GM19463 (cell line): ENCODE measurements around the gene NUP214.
A peak's percentile ranks its signal among the peaks of the same experiment; 100 is the strongest.
"Not testable (repeated sequence)": the region's sequence is repeated elsewhere in the genome, so short reads cannot be mapped to it uniquely, and the experiment has no call there.

ENCODE experiments used
- ATAC-seq: cut with Tn5 transposase; IDR thresholded peaks from one replicate; pipeline ENCODE4 v1.9.1; 2021; ENCODE audit warnings: mild to moderate bottlenecking, moderate library complexity; ENCODE audit not compliant: unreplicated experiment

NUP214 gene

DNA sequence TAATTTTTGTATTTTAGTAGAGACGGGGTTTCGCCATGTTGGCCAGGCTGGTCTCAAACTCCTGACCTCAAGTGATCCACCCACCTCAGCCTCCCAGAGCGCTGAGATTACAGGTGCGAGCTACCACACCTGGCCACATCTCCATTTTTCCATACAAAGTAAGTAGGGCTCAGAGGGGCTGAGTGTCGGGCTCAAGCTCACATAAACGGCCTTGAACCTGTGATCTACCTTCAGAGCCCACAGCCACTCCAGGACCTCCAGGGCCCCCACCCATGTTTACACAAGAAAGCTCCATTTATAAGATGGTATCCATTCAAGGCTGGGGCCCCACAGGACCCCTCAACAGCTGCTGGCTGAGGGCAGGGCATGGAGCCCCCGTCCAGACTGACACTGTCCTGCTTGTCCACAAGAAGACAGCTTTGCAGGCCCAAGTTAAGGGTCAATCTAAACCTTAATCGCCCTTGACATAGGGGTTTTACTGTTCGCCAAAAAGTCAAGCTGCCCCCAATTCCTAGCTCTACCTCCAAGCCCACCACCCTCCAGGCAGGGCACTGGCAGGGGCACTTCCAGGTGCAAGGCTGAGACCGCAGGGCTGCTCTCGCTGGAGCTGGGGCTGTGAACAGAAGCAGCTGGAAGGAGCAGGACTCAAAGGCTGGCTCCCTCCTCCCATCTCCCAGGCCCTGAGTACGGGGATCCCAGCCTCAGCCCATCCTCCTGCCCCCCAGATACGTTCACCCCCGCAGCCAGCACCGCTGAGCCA, 132.1 kb downstream of the NUP214 start:
- ATAC-seq, result no peak

DNA sequence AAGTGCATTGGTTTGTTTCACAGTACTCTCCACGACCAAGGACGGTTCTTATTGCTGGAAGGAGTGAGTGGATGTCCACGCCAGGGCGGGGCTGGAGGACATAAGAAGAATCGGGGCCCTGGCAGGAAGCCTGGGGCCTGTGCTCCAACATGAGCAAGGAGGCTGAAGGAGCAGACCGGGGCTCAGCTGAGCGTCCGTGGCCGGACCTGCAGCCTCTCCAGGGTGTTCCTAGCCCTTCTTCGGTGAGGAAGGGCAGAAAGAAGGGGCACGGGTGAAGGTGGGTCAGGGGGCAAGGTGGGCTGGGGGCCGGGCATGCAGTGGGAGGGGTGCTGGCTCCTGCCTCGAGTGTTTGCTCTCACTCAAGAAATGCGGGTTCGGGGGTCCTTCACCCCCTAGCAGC, 132.8 kb downstream of the NUP214 start:
- ATAC-seq, result no peak

DNA sequence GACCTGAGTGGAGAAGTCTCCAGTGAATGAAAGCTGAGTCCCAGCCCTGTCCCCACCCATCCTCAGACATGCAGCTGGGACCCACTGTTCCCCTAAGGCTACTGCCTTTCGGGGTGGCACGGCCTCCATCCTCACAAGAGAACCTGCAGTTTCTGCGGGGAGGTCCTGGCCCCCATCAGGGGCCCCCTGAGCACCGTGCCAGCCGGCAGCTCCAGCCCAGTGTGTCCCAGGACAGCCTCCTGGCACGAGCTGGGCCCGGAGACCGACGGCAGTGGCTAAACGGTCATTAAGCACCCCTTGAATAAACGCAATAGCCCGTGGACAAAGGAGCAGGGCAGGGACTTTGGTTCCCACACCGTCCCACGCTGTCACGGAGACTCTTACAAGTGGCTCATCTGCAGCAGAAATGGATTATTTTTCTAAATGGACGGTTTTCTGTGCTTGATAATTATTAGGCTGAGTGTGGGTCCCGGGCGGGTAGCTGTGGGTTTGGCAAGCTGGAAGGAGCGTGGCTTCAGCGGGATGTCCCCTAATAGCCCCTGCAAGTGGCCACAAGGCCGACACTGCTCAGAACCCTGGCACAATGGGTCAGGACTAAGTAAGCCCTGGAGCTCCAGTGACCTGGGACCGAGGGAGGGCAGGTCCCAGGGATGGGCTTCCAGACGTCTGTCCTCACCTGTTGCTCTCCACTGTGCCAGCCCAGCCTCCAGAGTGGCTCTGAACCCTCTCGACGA, 133.5 kb downstream of the NUP214 start:
- ATAC-seq, result no peak

DNA sequence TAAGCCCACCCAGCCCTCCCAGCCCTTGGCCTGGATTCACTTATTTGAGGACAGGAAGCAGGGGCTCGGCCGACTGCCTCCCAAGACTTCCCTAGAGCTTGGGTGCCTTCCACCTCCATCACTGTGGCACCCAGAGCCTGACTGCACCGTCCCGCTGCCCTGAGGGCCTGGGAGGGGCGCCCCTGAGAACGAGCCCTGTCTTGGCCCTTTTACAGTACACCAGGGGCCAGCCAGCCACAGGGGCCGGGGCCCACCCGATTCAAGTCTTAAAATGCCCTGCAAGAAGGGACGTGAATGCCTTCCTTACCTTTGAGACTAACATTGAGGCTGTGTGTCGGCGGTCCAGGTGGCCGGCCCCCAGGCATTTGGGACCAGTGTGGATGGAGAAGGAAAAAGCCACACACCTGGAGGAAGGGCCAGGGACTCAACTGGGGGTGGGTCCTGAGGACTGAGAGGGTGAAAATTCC, 134.1 kb downstream of the NUP214 start:
- ATAC-seq, result no peak

DNA sequence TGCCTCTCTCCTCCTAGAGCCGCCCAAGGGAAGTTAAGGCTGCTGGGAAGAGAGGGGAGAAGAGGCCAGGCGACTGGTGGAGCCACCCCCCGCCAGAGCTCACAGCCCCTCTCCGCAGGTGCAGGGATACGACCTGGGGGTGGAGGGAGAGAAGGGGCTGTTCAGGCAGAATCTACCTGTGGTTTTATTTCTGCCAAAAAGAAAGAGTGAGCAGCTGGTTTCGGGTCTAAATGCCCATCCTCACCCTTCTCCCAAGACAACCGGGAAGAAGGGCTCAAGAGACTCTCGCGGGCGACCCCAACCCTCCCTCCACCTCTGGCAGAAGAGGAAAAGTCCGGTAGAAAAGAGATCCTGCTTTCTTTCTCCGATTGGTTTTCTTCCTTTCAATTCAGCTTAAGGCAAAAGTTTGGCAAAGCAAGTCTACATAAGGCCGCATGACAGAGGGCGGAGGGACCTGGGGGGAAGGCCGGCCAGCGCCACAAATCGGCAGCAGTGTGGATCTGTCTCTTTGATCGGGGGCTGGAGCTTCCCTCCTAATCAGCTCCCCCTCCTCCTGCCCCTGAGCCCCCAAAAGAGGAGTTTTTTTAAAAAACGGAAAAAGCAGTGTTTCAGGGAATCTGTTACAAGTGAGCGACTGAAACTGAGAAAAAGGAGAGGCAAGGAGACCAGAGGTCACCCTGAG, 134.7 kb downstream of the NUP214 start:
- ATAC-seq, result no peak

DNA sequence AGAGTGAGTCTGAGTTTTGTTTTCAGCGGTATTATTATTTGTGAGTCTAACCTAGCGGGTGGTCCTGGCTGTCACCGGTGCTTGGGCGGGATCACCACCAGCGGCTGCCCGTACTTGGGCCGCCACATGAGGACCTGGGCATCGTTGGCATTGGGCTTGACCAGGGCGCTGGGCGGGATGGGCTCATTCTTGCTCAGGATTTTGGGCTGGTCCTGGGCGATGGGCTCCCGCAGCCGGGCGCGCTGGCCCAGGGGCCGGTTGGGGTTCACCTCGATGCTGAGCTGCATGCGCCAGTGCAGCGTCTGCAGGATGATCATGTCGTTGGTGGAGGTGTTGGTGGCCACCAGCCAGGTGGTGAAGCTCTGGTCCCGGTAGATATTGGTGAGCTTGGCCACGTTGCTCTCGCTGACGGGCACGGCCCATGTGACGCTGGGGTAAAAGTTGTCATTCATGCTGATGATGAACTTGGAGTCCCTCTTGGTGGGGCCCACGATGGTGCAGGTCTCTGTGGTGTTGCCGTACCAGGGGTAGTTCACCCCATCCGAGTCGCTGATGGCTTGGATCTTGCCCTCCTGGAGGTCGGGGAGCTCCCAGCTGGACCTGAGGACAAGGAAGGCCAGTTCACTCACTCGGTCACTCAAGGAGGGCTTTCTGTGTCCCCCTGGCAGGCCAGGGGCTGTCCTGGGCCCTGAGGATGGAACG, 135.5 kb downstream of the NUP214 start:
- no peak for ATAC-seq

DNA sequence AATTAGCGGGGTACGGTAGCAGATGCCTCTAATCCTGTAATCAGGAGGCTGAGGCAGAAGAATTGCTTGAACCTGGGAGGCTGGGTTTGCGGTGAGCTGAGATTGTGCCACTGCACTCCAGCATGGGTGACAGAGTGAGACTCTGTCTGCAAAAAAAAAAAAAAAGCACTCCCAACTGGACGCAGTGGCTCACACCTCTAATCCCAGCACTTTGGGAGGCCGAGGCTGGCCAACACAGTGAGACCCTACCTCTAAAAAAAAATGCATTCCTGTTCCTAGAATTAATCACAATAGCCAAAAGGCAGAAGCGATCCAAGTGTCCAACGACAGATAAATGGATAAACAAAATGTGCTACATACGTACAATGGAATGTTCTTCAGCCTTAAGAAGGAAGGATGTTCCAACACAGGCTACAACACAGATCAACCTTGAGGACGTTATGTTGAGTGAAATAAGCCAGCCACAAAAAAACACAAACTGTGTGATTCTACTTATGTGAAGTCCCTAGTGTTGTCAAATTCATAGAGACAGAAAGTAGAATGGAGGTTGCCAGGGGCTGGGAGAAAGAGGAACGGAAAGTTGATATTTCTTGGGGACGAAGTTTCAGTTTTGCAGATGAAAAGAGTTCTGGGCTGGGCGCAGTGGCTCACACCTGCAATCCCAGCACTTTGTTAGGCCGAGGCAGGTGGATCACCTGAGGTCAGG, 137.1 kb downstream of the NUP214 start:
- peak; percentile 48 for ATAC-seq

DNA sequence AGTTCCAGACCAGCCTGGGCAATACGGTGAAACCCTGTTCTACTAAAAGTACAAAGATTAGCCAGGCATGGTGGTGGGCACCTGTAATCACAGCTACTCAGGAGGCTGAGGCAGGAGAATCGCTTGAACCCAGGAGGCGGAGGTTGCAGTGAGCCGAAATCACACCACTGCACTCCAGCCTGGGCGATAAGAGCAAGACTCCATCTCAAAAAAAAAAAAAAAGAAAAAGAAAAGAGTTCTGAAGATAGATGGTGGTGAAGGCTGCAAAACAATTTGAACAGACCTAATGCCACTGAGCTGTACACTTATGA, 137.6 kb downstream of the NUP214 start:
- not testable (repeated sequence) for ATAC-seq

DNA sequence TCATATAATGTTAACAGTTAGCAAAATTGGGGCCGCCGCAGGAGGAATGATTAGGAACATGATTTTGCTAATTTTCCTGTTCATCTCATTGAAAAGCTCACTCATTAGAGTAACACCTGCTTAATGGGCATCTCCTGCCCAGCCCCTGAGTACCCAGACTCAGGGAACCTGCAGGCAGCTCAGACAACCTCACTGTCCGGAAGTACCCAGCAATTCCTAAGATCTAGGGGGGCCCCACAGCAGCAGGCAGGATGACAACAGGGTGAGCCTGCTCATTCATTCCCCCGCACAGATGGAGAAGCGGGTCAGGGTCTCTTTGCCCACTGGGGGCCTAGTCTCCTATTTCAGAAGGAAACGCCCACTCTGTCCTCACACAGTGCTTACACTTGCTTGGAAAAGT, 138.3 kb downstream of the NUP214 start:
- no peak for ATAC-seq

DNA sequence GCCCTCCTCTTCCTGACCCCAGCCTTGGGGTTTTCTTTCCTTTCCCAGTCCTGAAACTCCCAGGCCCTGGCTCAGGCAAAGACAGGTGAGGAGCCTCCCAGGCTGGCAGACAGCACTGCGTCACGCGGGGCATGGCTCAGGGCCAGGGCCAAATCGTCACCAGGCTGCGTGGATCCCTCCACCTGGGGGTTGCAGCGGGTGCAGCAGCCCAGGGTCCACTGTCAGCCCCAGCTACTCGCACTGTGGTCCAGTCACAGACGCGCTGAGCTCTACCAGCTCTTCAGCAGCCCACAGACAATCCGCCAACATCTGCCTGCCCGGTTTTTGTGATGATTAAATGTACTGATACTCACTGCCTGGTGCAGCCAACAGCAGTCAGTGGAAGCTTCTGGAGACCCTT, 138.8 kb downstream of the NUP214 start:
- no peak for ATAC-seq

DNA sequence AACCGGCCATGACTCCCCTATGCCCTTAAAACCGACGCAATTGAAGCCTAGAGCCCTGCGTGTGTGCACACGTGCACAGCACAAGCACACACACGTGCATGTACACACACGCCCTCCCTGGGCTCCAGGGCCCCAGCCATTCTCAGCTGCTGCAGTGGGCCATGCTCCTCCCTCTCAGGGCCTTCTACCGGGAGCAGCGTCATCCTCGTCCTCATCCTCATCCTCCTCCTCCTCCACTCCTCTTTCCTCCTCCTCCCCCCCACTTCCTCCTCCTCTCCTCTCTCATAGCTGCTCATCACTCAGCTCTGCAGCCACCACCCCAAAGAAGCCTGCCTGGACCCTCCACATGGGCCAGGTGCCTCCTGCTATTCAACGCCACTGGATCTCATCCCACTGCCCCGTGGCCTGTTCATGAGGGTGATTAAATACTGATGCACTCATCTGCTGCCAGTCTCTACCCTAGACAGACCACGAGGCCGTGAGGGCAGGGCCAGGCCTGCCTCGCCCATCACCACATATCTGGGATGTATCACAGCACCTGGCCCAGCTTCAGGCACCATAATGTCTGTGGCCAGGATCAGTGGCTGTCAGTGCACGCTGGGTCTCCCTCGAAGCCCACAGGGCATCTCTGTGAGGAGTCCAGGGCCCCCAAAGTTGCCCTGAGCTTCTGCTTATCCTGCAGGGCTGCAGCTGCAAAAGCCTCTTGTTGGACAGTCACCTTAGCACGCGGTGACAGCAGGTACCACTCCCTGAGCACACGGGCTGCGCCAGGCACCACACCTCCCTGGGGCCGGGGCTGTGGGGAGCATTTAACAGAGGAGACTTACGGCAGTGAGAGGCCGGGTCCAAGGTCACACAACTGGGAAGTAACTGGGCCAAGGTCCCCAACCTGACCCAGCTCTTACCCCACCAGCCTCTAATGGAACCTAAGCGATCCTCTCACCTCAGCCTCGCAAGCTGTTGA, 141.2 kb downstream of the NUP214 start:
- ATAC-seq, result no peak

DNA sequence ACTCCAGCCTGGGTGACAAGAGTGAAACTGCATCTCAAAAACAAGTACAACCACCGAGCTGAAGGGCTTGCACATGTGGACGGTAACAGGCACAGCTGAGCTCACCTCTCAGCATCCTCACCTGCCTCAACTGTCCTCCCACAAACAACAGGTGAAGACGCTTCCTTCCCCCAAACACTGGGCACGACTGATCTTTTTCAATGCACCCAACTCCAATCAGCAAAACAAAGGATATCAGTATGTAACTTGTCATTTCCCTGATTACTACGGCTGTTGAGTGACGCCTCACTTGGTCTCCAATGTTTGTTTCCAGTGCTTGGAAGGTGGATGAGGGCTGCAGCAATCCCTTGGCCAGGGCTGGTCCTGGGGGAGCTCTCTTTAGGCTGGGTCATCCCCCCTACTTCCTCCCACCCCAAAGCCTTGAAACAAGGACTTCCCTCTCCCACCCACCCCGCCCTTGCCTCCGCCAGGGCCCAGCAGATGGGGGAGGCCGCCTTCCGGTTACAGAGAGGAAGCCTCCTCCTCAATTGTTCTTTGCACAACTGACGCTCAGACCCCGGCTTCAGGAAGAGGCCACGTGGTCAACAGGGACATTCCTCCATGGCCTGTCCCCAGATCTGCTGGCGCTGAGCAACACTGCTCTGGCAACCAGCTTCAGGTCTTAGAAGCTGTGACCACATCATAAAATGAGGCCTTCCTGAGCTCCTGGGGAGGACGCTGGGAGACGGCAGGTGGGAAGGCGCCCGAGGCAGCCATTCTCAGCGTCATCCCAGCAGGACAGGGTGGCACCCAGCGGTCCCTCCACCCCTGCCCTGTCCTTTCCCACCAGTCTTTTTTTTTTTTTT, 145.0 kb downstream of the NUP214 start:
- ATAC-seq, result no peak

DNA sequence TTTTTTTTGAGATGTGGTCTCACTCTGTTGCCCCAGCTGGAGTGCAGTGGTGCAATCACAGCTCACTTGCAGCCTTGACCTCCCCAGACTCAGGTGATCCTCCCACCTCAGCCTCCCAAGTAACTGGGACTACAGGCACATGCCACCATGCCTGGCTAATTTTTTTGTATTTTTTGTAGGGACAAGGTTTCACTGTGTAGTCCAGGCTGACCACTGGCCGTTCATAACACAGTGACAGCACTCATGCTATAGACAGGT, 145.6 kb downstream of the NUP214 start:
- ATAC-seq, result not testable (repeated sequence)

DNA sequence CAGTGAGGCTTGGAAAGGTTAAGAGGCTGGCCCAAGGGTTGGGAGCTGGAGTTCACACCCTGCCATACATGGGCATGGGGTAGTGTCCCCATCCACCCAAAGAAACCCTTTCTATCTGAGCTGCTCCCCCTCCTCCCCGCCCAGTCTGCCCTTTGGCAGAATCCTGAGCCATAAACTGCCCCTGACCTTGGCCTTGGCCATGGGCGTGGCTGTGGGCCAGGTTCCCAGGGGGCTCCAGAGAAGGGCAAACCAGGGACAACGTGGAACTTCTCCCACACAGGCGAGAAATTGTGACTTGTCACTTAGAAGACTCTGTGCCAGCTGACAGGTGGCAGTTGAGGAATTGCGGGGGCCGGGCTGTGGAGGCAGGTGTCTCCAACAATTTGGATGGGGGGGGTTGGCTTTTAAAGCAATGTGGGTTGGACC, 146.1 kb downstream of the NUP214 start:
- no peak for ATAC-seq

DNA sequence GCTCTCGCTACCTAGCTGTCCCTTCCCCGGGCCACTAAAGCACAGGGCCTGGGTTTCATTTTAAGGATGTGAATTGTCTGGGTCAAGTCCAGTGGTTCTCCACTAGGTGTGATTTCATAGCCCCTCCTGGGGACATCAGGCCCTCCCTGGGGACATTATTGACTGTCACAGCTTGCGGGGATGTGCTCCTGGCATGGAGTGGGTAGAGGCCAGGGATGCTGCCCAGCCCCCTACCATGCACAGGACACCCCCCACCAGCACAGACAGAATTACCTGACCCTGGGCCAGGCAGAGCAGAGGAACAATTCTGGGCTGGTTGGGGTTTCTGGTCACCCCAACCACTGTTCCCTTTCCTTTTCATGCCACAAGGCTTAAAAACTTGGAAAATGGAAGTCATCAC, 146.8 kb downstream of the NUP214 start:
- ATAC-seq, result no peak

DNA sequence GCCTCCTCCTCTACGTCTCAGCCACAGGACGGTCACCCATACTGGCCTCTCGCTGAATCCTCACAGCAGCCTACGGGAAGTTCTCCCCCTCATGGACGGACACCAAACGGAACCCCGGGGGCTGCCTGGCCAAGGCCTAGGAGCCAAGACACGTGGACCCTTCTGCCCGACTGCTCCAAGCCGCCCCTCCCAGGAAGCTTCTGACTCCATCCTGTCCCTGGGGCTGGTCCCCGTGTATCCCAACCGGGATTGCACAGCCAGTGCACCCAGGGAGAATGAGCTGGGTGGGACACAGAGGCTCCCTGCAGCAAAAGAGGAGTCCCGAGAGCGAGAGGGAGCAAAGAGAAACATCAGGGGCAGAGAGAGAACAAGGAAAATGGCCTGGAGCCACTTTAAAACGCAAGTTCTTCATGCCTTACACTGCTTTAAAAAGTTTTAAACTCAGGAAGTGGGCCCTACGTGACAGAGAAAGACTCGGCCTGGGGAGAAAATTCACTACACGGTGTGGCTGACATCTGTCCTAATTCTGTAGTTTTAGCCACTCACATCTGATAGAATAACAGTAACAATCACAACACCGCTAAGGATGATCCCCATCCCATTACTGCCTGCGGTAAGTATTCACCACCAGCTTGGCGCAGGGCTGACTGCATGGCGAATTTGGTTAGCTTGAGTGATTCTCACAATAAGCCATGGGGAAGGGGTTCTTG, 147.9 kb downstream of the NUP214 start:
- no peak for ATAC-seq

DNA sequence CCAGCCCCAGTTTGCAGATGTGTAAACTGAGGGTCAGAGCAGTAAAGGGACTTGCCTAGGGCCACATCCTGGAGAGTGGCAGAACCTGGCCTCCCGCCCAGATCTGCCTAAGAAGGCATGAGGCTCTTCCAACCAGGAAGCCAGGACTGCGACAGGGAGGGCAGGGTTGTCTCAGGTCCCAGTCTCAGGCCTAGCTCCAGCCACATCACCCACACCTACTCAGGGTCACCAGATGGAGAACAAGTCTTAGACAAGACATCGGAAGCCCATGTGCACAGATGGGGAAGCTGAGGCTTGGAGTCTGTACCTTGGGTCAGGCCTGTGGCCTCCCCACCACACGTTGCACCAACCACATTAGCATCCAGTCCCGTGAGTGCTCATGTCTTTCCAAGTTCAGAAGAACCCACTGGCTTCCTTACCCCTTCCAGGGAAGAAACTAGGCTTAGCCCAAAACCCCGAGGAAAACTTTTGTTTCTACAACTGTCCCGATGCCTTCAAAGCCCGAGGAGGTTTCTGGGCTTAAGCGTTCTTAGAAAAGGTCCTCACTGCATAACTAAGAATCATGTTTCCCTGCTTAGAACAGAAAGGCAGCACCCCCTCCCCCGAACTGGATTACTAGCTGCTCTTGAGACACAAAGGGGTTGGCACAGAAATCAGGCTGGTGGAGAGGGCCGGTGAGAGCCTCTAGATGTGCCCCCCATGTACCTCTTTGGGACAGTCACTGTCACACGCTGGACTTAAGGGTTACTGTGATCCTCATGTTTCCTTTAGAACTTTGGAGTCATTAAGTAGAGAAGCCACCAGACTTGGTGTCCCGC, 148.7 kb downstream of the NUP214 start:
- ATAC-seq, result no peak
